Sciatic nerve (tissue), 2 donors: Measurements from ENCODE around the gene MED29. TPM values are rescaled to one million over a fixed set of nuclear protein-coding genes. Genes with fewer than 3 reads are reported as not detected.

Source experiments
- ATAC-seq: fragments of 200-7000 bp; cut with Tn5 transposase; one replicate; pipeline ENCODE4 v1.9.1; 2020; ENCODE audit warnings: mild to moderate bottlenecking, moderate library complexity
- DNase-seq: peaks from one replicate; pipeline ENCODE4 v3.0.0-alpha.2; 2020; ENCODE audit warnings: low spot score
- intact Hi-C: fragments of 100-400 bp; cut with DNase I; formaldehyde crosslinking; loops from one replicate; pipeline ENCODE4 v1.14.2; 2022
- total RNA-seq: library from RNA; stranded (reverse); fragmentation: NEBNext Ultra II Directional; extraction: Animal tissue kit (Norgen Biotek cat#: 25700); gene quantifications from one replicate; pipeline ENCODE4 v1.2.1, GENCODE V29; 2021
- donor health status: DM: no; HTN: no; CAD: no.
- donor health status: DM: no; HTN: no; CAD: no.

MED29 gene, protein sequence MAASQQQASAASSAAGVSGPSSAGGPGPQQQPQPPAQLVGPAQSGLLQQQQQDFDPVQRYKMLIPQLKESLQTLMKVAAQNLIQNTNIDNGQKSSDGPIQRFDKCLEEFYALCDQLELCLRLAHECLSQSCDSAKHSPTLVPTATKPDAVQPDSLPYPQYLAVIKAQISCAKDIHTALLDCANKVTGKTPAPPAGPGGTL
- total RNA-seq, result 37.2 TPM

GRCh38 chr19:39390751-39391437 lies at the start of gene MED29, which contains the start of gene PAF1:
MED29 (plus strand) TSS chr19:39391378; CDS start chr19:39391423, 45 bp downstream.
PAF1 (minus strand) TSS chr19:39391106; CDS start chr19:39390864, 242 bp downstream.
- ATAC-seq, result peak; percentile 99
- intact Hi-C loops, result loop anchor here (10.0 kb wide), 1 partner anchor 46 kb away; the partner anchor contains the start of gene SAMD4B
- DNase-seq, result peak; percentile 96

DNA sequence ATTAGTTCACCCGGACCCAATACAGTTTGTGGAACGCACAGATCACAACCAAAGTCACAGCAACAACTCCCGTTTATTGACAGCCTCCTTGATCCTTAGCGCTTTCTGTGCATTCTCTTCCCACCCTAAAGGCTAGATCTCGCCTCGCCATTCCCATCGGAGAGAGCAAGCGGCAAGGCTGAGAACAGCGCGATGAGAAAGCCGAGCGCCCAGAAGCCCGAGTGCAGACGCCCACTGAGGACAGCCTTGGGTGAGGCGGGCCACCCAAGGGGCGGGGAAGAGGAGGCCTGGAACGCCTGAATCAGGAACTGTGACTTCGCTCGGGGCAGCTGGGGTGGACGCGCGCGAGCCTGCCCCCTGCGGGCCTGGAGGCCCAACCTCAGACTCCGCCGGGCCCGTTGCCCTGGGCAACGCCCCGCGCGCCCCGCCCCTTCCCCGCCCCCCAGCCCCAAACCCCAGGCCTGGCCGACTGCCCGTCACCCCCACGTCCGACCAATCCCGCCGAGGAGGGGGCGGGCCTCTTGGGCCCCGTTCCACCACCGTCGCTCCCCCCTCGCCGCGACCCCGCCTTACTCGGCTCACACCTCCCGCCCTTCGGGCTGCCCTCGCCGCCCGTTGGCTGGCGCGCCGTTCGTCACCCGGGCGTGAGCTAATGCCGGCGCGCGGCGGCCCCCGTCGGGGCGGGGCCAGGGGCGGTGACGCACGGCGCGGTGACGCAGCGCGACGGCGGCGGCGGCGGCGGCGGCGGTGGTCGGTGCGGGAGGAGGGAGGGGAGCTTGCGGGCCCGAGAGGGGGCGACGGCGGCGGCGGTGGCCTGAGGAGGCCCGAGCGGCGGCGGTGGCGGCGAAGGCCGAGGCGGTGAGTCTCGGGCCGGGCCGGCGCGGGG lies 49.2 kb upstream of the MED29 start, which contains the start of gene SAMD4B:
Gene SAMD4B, plus strand, starts transcription at position 703 of the 886 bp plus-strand sequence. CDS start 14,473 bp downstream, outside the sequence.
- ATAC-seq (peak; percentile 95), DNase-seq (peak; percentile 99)
- intact Hi-C loops, result loop anchor here (10.0 kb wide), 1 partner anchor 53 kb away; the partner anchor contains the start of genes MED29 and PAF1

GRCh38 chr19:39342647-39343305 lies 48.4 kb upstream of the MED29 start:
- ATAC-seq (peak; percentile 3), DNase-seq (peak; percentile 72)
- intact Hi-C loops, result loop anchor here (10.0 kb wide), 1 partner anchor 52 kb away; the partner anchor contains the start of genes MED29 and PAF1

GRCh38 chr19:39345956-39346355 lies 45.2 kb upstream of the MED29 start:
- no peak for ATAC-seq
- intact Hi-C loops, result loop anchor here (10.0 kb wide), 1 partner anchor 49 kb away; the partner anchor contains the start of genes MED29 and PAF1
- DNase-seq, result no peak

DNA sequence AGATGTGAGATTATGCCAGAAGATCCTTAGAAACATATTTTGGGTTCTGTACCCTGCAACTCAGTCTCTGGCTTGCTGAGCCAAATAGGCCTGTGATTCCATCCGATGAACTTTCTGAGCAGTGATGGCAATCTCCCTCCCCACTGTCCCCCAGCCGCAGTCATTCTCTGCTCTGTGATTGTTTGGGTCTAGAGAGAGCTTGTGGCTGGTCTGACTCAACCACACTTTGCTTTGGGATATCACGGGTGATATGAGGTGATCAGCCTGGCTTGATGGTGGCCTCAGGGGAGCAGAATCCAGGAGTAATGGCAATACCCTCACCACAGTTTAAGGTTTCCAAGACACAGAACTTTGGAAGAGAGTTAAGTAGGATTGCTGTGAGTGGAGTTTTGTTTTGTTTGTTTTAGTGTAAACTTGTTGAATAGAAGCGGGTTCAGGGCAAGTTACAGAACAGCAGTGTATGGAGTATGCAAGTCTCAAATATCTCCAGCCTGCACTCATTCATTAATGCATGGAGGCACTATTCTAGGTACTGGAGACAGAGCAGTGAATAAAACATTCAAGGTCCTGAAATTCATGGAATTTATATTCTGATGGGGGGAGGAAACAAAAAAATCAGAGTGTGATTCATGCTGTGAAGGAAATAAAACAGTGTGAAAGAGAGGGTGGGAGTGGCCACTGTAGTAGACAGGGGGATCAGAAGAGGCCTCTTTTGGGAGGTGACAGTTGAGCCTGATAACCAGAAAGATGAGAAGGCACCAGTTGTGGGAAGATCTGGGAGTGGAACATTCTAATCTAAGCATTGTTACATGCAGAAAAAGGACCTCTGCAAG lies 43.6 kb upstream of the MED29 start:
- no peak for DNase-seq

DNA sequence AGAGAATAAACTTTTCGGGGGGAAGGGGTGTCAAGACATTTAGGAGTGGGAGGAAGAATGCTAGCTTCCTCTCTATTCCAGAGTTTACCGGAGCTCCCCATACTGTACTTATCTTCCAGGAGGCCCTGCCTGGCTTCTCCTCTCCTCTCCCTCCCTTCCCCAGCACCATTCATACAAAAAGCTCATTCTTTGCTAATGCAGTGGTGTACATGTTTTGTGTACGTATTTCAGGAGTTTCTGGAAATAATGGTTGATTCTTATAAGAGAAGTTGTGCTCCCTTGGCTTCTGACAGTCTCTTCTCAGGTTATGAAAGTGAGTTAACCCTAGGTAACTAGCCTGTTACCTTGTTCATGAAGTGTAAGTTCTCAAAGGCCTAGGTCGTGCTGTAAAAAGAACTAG lies 41.9 kb upstream of the MED29 start:
- ATAC-seq (no peak), DNase-seq (no peak)
- intact Hi-C loops, result loop anchor here (10.0 kb wide), 1 partner anchor 45 kb away; the partner anchor contains the start of genes MED29 and PAF1

More for the DNA sequence above, 43.6 kb upstream of the MED29 start:
- intact Hi-C loops, result loop anchor here (10.0 kb wide), 1 partner anchor 47 kb away; the partner anchor contains the start of genes MED29 and PAF1
- no peak for ATAC-seq

DNA sequence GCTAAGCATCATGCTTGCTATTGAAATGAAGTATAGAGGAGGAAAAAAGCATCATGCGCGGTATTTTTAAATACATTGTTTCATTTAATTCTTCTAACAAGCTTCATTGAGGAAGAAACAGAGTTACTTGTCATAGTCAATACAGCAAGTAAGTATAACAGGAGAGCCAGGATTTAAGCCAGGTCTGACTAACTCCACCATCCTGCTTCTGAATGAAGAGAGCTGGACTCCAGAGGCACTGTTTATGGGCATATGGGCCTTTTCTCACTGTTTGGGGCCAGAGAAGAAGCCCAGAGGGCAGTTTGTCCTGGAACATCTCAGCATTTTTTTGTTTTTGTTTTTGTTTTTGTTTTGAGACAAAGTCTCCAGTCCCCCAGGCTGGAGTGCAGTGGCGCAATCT lies 41.0 kb upstream of the MED29 start:
- DNase-seq, result no peak
- intact Hi-C loops, result no loop called here
- ATAC-seq, result no peak

DNA sequence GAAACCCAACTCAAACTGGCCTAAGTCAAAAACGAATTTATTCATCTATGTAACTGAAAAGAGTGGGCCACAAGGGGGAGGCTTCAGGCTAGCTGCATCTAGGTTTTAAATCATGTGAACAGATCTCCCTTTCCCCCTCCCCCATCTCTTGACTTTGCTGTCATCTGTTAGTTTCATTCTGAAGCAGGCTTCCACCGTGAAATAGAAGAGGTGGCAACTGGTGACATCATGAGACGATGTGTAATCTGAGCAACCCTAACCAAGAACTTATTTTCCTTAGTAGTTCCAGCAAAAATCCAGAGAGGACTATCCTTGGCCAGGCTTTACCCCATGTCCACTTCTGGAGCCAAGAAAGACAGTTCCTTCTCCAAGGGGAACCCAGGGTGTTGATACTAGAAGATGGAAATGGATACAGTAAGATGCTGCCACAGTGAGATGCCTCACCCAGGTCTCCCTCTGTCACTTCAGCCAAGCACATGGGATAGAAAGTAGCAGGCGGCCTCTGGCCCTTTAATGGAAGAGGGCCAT lies 39.6 kb upstream of the MED29 start:
- intact Hi-C loops, result no loop called here
- DNase-seq (no peak), ATAC-seq (peak; percentile 81)

- ATAC-seq (no peak), DNase-seq (no peak)
- intact Hi-C loops, result no loop called here
Measured at GRCh38 chr19:39352381-39353255, 38.6 kb upstream of the MED29 start.

DNA sequence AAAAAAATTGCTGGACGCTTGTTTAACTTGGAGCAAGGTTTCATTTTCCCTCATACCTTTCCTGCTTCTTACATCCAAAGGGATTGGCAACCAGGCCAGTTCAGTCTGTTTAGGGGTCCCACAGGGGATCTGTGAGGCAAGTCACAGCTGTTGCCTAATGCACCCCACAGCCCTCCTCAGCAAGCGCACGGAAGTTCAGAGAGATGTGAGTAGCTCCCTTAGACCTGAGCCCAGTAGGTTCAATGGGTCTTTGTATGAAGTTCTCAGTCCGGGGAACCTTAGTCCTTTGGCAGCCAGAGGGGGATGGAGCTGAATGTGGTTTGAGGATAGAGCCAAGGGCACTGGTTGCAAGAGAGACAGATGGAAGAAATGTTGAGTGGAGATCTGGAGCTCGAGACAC lies 35.9 kb upstream of the MED29 start:
- ATAC-seq, result peak; percentile 67
- intact Hi-C loops, result no loop called here
- DNase-seq, result no peak

DNA sequence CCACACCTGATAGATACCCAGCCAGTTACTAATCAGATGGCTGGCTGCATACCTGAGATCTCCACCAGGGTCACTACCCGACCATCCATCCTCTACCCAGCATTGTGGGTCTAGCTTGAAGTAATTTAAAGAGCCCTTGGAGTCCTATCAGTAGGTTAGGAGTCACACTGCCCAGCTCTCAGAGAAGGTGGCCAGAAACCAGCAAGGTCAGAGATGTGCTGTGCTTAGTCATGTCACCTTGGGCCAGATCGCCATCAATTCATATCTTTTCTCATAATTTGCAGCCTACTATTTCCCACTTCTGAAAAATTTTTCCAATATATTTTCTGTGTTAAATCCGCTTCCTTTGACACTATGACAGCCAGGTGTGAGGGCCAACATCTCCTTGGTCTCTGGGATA lies 35.1 kb upstream of the MED29 start:
- no peak for ATAC-seq
- intact Hi-C loops, result no loop called here
- no peak for DNase-seq

- ATAC-seq, result no peak
- intact Hi-C loops, result no loop called here
- DNase-seq, result no peak
Measured at GRCh38 chr19:39356647-39357046, 34.5 kb upstream of the MED29 start.

DNA sequence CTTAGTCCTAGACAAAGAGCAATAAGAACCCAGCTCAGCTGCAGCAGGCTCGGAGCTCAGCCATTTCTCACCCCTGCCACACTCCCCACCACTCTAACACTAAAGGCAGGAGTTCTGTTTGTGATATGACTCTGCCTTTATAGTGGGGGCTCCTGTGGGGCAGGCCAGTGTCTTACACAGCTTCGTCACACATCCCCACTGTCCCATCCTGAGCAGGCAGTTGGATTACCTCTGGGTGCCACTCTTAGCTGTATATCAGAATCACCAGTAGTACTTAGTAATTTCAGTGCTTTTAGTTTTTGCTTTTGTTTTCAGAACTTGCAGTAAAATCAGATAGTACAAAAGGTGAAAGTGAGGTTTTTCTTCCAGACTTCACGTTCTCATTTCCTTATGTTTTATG lies 32.2 kb upstream of the MED29 start:
- DNase-seq (no peak), ATAC-seq (no peak)
- intact Hi-C loops, result no loop called here

DNA sequence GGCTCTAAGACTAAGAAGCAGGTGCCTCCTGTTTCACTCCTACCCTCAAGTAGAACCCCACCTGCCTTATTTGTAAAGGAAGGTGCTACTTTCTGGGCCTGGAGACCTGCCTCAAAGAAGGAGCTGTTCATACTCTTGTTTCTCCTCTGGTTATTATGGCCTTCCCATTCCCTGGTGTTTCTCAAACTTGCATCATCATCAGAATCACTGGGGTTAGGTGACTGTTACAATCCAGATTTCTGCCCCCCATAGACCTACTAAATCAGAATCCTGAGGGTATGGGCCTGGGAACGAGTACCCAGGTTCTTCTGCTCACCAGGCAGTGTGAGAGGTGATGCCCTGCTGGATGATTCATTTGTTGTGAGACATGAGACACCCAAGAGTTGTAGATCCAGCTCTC lies 30.6 kb upstream of the MED29 start:
- ATAC-seq, result no peak
- DNase-seq, result no peak
- intact Hi-C loops, result no loop called here

GRCh38 chr19:39362682-39363657 lies 28.2 kb upstream of the MED29 start:
- ATAC-seq, result peak; percentile 72
- intact Hi-C loops, result no loop called here
- no peak for DNase-seq
